Thoracic aorta (tissue), 2 donors: ENCODE results near the gene BMAL1. TPM values are rescaled to one million over a fixed set of nuclear protein-coding genes. Genes with fewer than 3 reads are reported as not detected.

Experiments
- ATAC-seq: fragments of 150-250 bp; one replicate; pipeline ENCODE4 v1.8.0; 2017; ENCODE audit warnings: low read depth; ENCODE audit not compliant: insufficient number of reproducible peaks, low FRiP score
- DNase-seq: peaks from one replicate; pipeline ENCODE4 v3.0.0-alpha.2; 2020; ENCODE audit warnings: low spot score
- H3K27ac ChIP-seq, 2 donors: fragments of 200-600 bp; sonication (generic); 1 replicate in 1 of 2; 2 replicates in 1 of 2; pipeline ENCODE4 v1.5.1; 2016; ENCODE audit warnings: mild to moderate bottlenecking in 2 of 2, moderate library complexity in 2 of 2
- H3K27me3 ChIP-seq: fragments of 200-600 bp; sonication (generic); replicated peaks from 2 replicates; pipeline ENCODE4 v1.6.0; 2016; ENCODE audit warnings: mild to moderate bottlenecking; ENCODE audit not compliant: insufficient read depth
- H3K36me3 ChIP-seq: fragments of 200-600 bp; sonication (generic); one replicate; pipeline ENCODE4 v1.5.1; 2016
- H3K4me1 ChIP-seq, 2 donors: fragments of 200-600 bp; sonication (generic); 1 replicate in 1 of 2; 2 replicates in 1 of 2; pipeline versions ENCODE4 v1.5.1 to v1.6.0; 2016; ENCODE audit warnings: low read depth in 2 of 2, mild to moderate bottlenecking in 1 of 2; ENCODE audit not compliant: control insufficient read depth in 1 of 2
- H3K4me3 ChIP-seq: fragments of 200-600 bp; sonication (generic); 2 replicates; pipeline ENCODE4 v1.5.1; 2016; ENCODE audit warnings: mild to moderate bottlenecking
- H3K9me3 ChIP-seq: fragments of 200-600 bp; sonication (generic); 2 replicates; pipeline ENCODE4 v1.5.1; 2016
- CTCF ChIP-seq: fragments of 200-600 bp; sonication (generic); IDR thresholded peaks from one replicate; pipeline ENCODE4 v1.5.1; 2019; ENCODE audit warnings: antibody characterized with exemption
- total RNA-seq, 2 donors: library from RNA; depleted of rRNA; stranded (reverse); fragments of >200 nt; gene quantifications; one replicate each; pipeline versions ENCODE4 v1.1.0 to v1.2.3, GENCODE V29; 2016

The BMAL1 gene
- total RNA-seq, 2 donors from 2014 or later, result 21.8 to 40.8 TPM

- DNase-seq (no peak), ATAC-seq (no peak)
- H3K27me3 ChIP-seq, result no peaks in the 10 kb centered on the region
- H3K27ac ChIP-seq, result no peak overlapping the region
- peaks cover 6 to 29% of the 10 kb centered on the region in 2 donors for H3K4me1 ChIP-seq
- no peaks in the 10 kb centered on the region for H3K9me3 ChIP-seq
- no peak for TF ChIP-seq CTCF
- H3K4me3 ChIP-seq, result no peak overlapping the region
- no peaks in the 10 kb centered on the region for H3K36me3 ChIP-seq
These were observed 12.8 kb downstream of the BMAL1 start for GRCh38 chr11:13290221-13290980.

GRCh38 chr11:13291361-13291760, 13.8 kb downstream of the BMAL1 start:
- Histone ChIP-seq H3K36me3 (no peaks in the 10 kb centered on the region), H3K4me1 (peaks cover 6 to 29% of the 10 kb centered on the region in 2 donors), H3K9me3 (no peaks in the 10 kb centered on the region), H3K4me3 (no peak overlapping the region), H3K27ac (no peak overlapping the region), H3K27me3 (no peaks in the 10 kb centered on the region)
- ATAC-seq (no peak), DNase-seq (no peak)
- TF ChIP-seq CTCF, result no peak

- H3K36me3 ChIP-seq, result no peaks in the 10 kb centered on the region
- TF ChIP-seq CTCF, result no peak
- no peak for ATAC-seq
- H3K27ac ChIP-seq, result no peak overlapping the region
- H3K4me1 ChIP-seq, result peaks cover 4 to 27% of the 10 kb centered on the region in 2 donors
- no peaks in the 10 kb centered on the region for H3K27me3 ChIP-seq
- H3K9me3 ChIP-seq, result no peaks in the 10 kb centered on the region
- no peak for DNase-seq
- H3K4me3 ChIP-seq, result no peak overlapping the region
These were observed 14.2 kb downstream of the BMAL1 start for GRCh38 chr11:13291800-13292199.

- no peaks in the 10 kb centered on the region for H3K27me3 ChIP-seq
- no peak for TF ChIP-seq CTCF
- H3K4me3 ChIP-seq, result no peak overlapping the region
- ATAC-seq, result no peak
- peaks cover 6 to 18% of the 10 kb centered on the region in 2 donors for H3K4me1 ChIP-seq
- no peaks in the 10 kb centered on the region for H3K36me3 ChIP-seq
- no peak overlapping the region for H3K27ac ChIP-seq
- no peak for DNase-seq
- H3K9me3 ChIP-seq, result no peaks in the 10 kb centered on the region
These were observed 15.4 kb downstream of the BMAL1 start for GRCh38 chr11:13292970-13293369.

GRCh38 chr11:13294178-13294577, 16.6 kb downstream of the BMAL1 start:
- H3K4me1 ChIP-seq, result peaks cover 6% of the 10 kb centered on the region in 2 donors
- ATAC-seq (no peak), DNase-seq (no peak)
- no peak overlapping the region for H3K27ac ChIP-seq
- H3K27me3 ChIP-seq, result no peaks in the 10 kb centered on the region
- no peak overlapping the region for H3K4me3 ChIP-seq
- no peak for TF ChIP-seq CTCF
- no peaks in the 10 kb centered on the region for H3K36me3 ChIP-seq
- H3K9me3 ChIP-seq, result no peaks in the 10 kb centered on the region
